ENCODE results near the gene IL12RB1. TPM values are rescaled to one million over a fixed set of nuclear protein-coding genes. Genes with fewer than 3 reads are reported as not detected.
A peak's percentile ranks its signal among the peaks of the same experiment; 100 is the strongest.

Gene IL12RB1
- total RNA-seq, 2 experiments from 2014 or later = 17.2 to 20.0 TPM

DNA sequence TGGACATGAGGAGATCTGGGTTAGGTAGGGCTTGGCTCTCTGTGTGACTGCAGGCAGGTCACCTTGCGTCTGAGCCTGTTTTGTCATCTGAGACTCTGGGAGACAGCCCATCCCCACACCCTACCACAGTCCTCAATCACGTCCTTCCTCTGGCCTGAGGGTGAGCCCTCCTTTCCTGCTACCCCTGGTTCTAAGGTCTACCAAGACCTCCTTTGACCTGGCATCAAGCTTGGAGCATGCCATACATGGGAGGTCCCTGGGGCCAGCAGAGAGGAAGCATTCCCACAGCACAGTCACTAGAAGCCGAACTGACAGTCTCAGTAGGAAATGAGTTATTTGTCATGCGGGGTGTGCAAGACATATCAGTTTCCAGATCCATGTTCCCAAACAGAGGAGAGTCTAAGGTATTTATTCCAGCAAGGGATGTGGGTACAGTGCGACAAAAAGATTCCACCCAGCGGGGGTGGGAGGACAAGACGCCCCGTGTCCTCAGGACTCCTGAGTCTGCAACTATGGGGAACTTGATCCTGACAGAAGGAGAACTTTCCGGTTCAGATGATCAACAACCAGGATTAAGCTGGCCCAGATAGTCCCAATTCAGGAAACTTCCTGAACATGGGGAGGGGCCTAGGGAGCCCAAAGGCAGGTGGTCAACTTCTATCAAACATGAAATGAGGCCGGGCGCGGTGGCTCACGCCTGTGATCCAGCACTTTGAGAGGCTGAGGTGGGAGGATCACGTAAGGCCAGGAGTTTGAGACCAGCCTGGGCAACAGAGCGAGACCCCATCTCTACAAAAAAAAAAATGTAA, 69.3 kb downstream of the IL12RB1 start:
- Mint-ChIP-seq H3K4me3 (no peak overlapping the region), H3K4me1 (peaks cover 70% of the 10 kb centered on the region), H3K36me3 (ENCODE audit: low read depth) (peaks cover 24% of the 10 kb centered on the region), H3K9me3 (ENCODE audit: low read depth) (peaks cover 2% of the 10 kb centered on the region), H3K27ac (peak overlapping the region; percentile 59), H3K27me3 (no peaks in the 10 kb centered on the region)
- intact Hi-C loops (cut with DNase I, micrococcal nuclease) = no loop called here
- POLR2A ChIA-PET = no interaction called here
- DNase-seq (no peak), ATAC-seq (no peak)
- CTCF ChIA-PET = no interaction called here

DNA sequence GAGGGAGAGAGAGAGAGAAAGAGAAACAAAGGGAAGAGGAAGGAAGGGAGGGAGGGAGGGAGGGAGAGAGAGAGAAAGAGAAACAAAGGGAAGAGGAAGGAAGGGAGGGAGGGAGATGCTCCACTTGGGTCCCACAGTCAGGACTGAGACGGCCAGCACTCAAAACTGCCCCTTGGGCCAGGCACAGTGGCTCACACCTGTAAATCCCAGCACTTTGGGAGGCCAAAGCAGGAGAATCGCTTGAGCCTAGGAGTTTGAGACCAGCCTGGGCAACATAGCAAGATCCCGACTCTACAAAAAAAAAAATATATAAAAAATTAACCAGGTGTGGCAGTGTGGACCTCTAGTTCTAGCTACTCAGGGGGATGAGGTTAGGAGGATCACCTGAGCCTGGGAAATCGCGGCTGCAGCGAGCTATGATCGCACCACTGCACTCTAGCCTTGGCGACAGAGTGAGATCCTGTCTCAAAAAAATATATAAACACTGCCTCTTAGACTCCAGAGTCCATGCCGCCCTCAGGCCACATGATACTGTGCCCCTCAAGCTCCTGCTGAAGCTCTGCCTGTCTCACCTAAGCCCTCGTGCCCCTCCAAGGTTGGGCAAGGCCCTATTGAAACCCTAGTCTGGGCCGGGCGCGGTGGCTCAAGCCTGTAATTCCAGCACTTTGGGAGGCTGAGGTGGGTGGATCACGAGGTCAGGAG, 70.4 kb downstream of the IL12RB1 start:
- Mint-ChIP-seq H3K27ac (no peak overlapping the region), H3K27me3 (no peaks in the 10 kb centered on the region), H3K36me3 (ENCODE audit: low read depth) (peaks cover 29% of the 10 kb centered on the region), H3K9me3 (ENCODE audit: low read depth) (no peaks in the 10 kb centered on the region), H3K4me3 (no peak overlapping the region), H3K4me1 (peaks cover 61% of the 10 kb centered on the region)
- intact Hi-C loops (cut with DNase I, micrococcal nuclease) = no loop called here
- ChIA-PET CTCF (interaction anchor here (1.5 kb wide), 1 partner anchor 41 kb away, joined by 4 read pairs; no protein-coding TSS in a partner anchor), POLR2A (interaction anchor here (0.8 kb wide), 1 partner anchor 16 kb away, joined by 4 read pairs; no protein-coding TSS in a partner anchor)
- ATAC-seq = no peak
- DNase-seq = no peak

DNA sequence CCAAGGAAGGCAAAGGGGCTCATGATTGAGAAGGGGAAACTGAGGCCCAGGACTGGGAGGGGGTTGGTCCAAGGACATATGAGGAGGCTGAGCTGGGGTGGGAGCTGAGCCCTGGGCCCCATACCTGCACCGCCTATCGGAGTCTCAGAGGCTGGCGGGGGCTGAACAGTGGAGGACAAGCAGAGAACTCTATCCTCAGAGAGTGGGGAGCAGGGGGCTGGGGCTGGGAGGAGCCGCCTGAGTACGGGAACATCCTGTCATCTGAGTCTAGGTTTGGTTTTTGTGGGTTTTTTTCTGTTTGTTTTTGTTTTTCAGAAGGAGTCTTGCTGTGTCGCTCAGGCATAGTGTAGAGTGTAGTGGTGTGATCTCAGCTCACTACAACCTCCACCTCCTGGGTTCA, 72.5 kb downstream of the IL12RB1 start:
- Mint-ChIP-seq H3K9me3 (ENCODE audit: low read depth) (no peaks in the 10 kb centered on the region), H3K4me3 (peak overlapping the region; percentile 23), H3K36me3 (ENCODE audit: low read depth) (peaks cover 38% of the 10 kb centered on the region), H3K27ac (peak overlapping the region; percentile 74), H3K27me3 (no peaks in the 10 kb centered on the region), H3K4me1 (peaks cover 52% of the 10 kb centered on the region)
- ChIA-PET POLR2A (no interaction called here), CTCF (interaction anchor here (0.7 to 1.2 kb wide), 2 partner anchors 10 to 426 kb away, joined by 3 read pairs; no protein-coding TSS in a partner anchor)
- intact Hi-C loops (cut with DNase I, micrococcal nuclease) = no loop called here
- ATAC-seq (peak; percentile 71), DNase-seq (peak; percentile 60)

DNA sequence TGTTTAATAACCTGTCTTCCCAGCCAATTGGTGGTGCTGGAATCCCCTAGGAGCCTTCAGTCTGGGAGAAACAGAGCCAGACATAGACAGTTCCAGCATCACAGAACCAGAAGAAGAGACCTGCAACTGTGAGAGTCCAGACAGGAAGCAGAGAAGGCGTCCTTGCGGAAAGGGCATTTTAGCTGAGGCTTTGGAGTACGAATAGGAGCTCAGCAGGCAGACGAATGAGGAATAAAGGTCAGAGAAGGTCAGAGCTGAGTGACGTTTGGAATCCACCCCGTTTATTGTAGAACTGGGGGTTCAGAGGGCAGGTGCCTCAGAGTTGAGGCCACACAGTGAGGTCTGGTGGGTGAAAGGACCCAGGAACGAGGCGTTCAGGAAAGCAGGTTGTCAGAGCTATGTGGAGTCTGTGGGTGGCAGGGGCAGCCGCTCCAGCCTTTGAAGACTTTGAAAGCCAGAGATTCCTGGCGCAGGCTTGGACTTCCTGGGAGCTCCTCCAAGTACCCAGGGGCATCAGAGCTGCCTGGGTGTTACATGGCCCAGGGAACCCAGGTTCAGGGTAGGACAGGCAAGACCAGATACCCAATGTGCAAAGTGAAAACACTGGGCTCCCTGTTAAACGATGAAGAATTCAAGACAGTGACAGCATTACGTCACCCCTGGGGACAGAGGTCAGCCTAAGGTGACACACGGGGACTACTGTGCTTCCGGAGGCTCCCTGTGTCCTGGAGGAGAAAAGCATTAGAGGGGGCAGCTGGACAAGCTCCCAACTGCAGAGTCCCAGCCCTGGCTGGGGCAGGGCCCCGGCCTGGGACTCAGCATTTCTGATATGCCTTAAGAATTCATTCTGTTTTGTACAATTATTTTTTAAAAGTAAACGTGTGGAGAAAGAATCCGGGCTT, 73.3 kb downstream of the IL12RB1 start:
- intact Hi-C loops (cut with DNase I, micrococcal nuclease) = no loop called here
- Mint-ChIP-seq H3K9me3 (ENCODE audit: low read depth) (no peaks in the 10 kb centered on the region), H3K4me1 (peaks cover 56% of the 10 kb centered on the region), H3K27me3 (no peaks in the 10 kb centered on the region), H3K4me3 (no peak overlapping the region), H3K27ac (peak overlapping the region; percentile 74), H3K36me3 (ENCODE audit: low read depth) (peaks cover 46% of the 10 kb centered on the region)
- DNase-seq (no peak), ATAC-seq (peak; percentile 23)
- POLR2A ChIA-PET = no interaction called here
- CTCF ChIA-PET = interaction anchor here (0.9 kb wide), 1 partner anchor 42 kb away, joined by 3 read pairs; no protein-coding TSS in a partner anchor

DNA sequence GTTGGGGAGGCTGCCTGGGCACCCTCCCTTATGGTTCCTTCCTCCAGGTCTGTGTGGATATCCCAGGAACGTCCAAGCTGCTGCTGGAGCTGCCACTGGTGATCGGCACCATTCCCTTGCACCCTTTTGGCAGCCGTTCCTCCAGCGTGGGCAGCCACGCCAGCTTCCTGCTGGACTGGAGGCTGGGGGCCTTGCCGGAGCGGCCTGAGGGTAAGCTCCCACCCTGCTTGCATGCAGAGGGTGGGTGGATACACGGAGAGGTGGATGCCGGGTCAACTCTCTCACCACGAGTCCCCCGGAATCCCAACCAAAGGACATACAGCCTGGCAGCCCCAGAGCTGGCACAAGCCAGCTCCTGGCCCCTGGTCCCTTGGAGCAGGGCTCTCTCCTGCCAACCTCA, 76.6 kb downstream of the IL12RB1 start:
- Mint-ChIP-seq H3K4me1 (peaks cover 49% of the 10 kb centered on the region), H3K9me3 (ENCODE audit: low read depth) (no peaks in the 10 kb centered on the region), H3K27me3 (no peaks in the 10 kb centered on the region), H3K27ac (no peak overlapping the region), H3K36me3 (ENCODE audit: low read depth) (peaks cover 46% of the 10 kb centered on the region), H3K4me3 (no peak overlapping the region)
- ATAC-seq (no peak), DNase-seq (no peak)
- ChIA-PET POLR2A (no interaction called here), CTCF (interaction anchor here (0.6 to 6.0 kb wide), 3 partner anchors 12 to 48 kb away, joined by 3 to 71 read pairs (median 8); no protein-coding TSS in a partner anchor)
- intact Hi-C loops (cut with DNase I, micrococcal nuclease) = no loop called here

DNA sequence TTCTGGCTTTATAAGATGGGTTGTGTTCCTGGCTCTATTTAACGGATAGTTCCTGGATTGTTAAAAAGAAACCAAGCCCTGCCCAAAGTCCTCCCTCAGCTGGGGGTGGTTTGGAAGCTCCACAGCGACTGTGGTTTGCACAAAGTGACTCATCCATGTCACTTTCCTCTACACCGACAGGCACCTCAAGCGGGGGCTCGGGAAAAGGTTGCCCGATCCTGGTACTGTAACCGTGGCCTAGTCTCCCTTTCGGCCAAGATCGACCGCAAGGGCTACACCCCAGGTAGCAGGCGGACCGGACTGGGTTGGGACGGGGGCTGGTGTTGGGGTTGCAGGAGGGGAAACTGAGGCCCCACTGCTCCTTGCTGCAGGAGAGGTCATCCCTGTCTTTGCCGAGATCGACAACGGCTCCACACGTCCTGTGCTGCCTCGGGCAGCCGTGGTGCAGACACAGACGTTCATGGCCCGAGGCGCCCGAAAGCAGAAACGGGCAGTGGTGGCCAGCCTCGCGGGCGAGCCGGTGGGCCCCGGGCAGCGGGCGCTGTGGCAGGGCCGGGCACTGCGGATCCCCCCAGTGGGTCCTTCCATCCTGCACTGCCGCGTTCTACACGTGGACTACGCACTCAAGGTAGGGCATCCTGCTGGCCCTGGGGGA, 77.2 kb downstream of the IL12RB1 start:
- H3K4me1 Mint-ChIP-seq = peaks cover 43% of the 10 kb centered on the region
- no peaks in the 10 kb centered on the region for H3K27me3 Mint-ChIP-seq
- ChIA-PET CTCF (interaction anchor here (0.6 to 6.0 kb wide), 4 partner anchors 12 to 49 kb away, joined by 3 to 71 read pairs (median 10); no protein-coding TSS in a partner anchor), POLR2A (no interaction called here)
- H3K36me3 Mint-ChIP-seq (ENCODE audit: low read depth) = peaks cover 43% of the 10 kb centered on the region
- no peak for ATAC-seq
- H3K27ac Mint-ChIP-seq = peak overlapping the region; percentile 77
- intact Hi-C loops (cut with DNase I, micrococcal nuclease) = loop anchor here in 1 of 2 experiments (5.0 to 10.0 kb wide), 2 partner anchors 145 to 243 kb away; partner anchors contain the start of gene PIK3R2
- H3K9me3 Mint-ChIP-seq (ENCODE audit: low read depth) = no peaks in the 10 kb centered on the region
- DNase-seq = peak; percentile 53
- H3K4me3 Mint-ChIP-seq = peak overlapping the region; percentile 58

Other genes starting within 250 kb of the IL12RB1 start
- gene JAK3, start 239.0 kb downstream of the IL12RB1 start, total RNA-seq = 100 to 1,000 TPM; 174 to 180 TPM
- 1,000 to 10,000 TPM; 3,109 to 3,329 TPM for gene RPL18A, start 227.0 kb downstream of the IL12RB1 start, total RNA-seq
- gene SLC5A5, start 215.0 kb downstream of the IL12RB1 start, total RNA-seq = 1 to 10 TPM; 1.0 to 1.3 TPM
- 100 to 1,000 TPM in 1 of 2 experiments, 10 to 100 TPM in 1; 99.3 to 131 TPM for gene CCDC124, start 153.9 kb downstream of the IL12RB1 start, total RNA-seq
- under 1 TPM in 1 of 2 experiments, not detected in 1; 0.05 TPM for gene KCNN1, start 119.8 kb downstream of the IL12RB1 start, total RNA-seq
- gene ARRDC2, start 78.8 kb downstream of the IL12RB1 start, total RNA-seq = 10 to 100 TPM; 13.5 to 21.7 TPM
- gene MAST3, start 10.8 kb upstream of the IL12RB1 start, total RNA-seq = 10 to 100 TPM; 17.4 to 20.1 TPM
- 10 to 100 TPM; 18.9 to 20.2 TPM for gene PIK3R2, start 66.2 kb upstream of the IL12RB1 start, total RNA-seq
- gene IFI30, start 86.9 kb upstream of the IL12RB1 start, total RNA-seq = 10 to 100 TPM; 20.4 to 29.5 TPM
- gene MPV17L2, start 106.3 kb upstream of the IL12RB1 start, total RNA-seq = 1 to 10 TPM; 5.7 to 6.2 TPM
- gene RAB3A, start 117.1 kb upstream of the IL12RB1 start, total RNA-seq = 1 to 10 TPM; 5.6 to 8.9 TPM
- gene PDE4C, start 139.5 kb upstream of the IL12RB1 start, total RNA-seq = not detected
- gene IQCN, start 187.5 kb upstream of the IL12RB1 start, total RNA-seq = under 1 TPM; 0.40 to 0.43 TPM
- gene JUND, start 194.7 kb upstream of the IL12RB1 start, total RNA-seq = 100 to 1,000 TPM; 254 to 311 TPM
- gene LSM4, start 236.1 kb upstream of the IL12RB1 start, total RNA-seq = 100 to 1,000 TPM; 269 to 370 TPM